Stimulated activated CD4-positive, alpha-beta T cell treated with anti-CD3 and anti-CD28 coated beads, TNF-alpha, amount 100 ng/mL, for 24 hours (primary cell): ENCODE measurements around the gene ETV1.
"Not testable (repeated sequence)": the region's sequence is repeated elsewhere in the genome, so short reads cannot be mapped to it uniquely, and the experiment has no call there.

Experiments
- DNase-seq, 3 experiments: peaks; one replicate each; pipeline ENCODE4 v3.0.0-alpha.2; 2020; ENCODE audit warnings: low read depth in 3 of 3

The ETV1 gene

GRCh38 chr7:13932131-13932530 lies 57.3 kb downstream of the ETV1 start:
- DNase-seq: no peak

- no peak for DNase-seq
These were observed 68.4 kb downstream of the ETV1 start for GRCh38 chr7:13921062-13921461.

DNA sequence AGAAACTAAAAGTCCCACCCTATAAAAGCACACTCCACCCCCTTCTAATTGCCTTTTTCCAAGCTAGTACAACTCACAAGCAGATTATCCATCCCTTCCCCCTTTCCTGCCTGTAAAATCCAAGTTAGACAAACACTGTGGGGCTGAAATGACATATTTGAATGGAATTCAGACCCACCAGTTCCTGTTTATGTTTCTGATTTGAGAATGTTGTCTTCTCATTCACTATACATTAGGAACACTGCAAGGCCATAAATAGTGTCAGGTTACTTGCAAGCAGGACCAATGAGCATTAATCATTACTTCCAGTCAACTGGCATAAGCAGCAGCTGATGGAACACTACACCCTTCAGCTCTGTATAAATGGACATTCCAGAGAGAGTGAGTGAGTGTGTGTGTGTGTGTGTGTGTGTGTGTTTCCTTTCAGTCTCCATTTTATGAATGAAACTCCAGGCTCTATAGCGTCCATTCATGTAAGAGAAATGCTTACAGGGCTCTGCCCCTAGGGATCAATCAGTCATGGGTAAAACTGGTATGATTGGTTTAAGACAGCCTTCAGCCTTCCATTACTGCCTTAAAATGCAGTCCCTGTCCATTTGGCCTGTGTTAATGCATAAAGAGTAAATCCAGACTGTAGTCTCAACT lies 69.3 kb downstream of the ETV1 start:
- DNase-seq: no peak

DNA sequence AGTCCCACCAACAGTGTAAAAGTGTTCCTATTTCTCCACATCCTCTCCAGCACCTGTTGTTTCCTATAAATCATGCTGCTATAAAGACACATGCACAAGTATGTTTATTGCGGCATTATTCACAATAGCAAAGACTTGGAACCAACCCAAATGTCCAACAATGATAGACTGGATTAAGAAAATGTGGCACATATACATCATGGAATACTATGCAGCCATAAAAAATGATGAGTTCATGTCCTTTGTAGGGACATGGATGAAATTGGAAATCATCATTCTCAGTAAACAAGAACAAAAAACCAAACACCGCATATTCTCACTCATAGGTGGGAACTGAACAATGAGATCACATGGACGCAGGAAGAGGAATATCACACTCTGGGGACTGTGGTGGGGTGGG lies 71.1 kb downstream of the ETV1 start:
- DNase-seq: not testable (repeated sequence)

DNA sequence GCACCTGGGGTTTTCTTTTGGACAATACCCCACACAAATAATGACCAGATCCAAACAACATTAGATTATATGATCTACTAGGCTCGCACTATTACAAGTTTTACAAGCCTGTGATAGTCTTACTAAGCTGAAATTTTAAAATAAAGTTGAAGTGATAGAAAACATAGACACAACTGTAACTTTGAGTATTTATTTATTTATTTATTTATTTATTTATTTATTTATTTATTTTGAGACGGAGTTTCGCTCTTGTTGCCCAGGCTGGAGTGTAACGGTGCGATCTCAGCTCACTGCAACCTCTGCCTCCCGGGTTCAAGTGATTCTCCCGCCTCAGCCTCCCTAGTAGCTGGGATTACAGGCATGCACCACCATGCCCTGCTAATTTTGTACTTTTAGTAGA lies 72.4 kb downstream of the ETV1 start:
- not testable (repeated sequence) for DNase-seq

- no peak for DNase-seq
These were observed 73.6 kb downstream of the ETV1 start for GRCh38 chr7:13915891-13916290.

DNA sequence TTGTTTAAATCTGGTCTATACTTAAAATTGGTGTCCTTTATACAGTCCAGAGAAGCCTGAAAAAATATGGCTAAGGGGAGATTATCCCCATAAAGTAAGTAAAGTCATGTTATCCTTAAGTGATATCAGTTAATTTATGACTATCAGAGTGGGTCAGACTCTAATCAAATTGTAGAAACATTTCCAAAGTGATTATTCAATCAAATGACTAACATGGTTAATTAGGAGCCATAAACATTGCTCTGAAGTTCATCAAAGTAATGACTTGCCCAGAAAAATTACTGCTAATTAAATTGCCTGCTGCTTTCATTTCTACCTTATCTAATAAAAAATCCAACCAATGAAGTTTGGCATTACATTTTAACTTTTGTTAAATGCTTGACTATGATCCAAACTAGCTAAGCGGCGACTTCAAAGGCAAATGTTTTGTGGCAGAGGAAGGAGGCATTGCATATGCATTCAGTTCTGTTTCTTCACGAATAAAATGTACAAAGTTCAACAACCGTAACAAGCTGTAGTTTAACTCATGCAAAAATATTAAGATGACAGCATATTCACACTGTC lies 76.7 kb downstream of the ETV1 start:
- DNase-seq: no peak

GRCh38 chr7:13911909-13912308 lies 77.6 kb downstream of the ETV1 start:
- DNase-seq: no peak

DNA sequence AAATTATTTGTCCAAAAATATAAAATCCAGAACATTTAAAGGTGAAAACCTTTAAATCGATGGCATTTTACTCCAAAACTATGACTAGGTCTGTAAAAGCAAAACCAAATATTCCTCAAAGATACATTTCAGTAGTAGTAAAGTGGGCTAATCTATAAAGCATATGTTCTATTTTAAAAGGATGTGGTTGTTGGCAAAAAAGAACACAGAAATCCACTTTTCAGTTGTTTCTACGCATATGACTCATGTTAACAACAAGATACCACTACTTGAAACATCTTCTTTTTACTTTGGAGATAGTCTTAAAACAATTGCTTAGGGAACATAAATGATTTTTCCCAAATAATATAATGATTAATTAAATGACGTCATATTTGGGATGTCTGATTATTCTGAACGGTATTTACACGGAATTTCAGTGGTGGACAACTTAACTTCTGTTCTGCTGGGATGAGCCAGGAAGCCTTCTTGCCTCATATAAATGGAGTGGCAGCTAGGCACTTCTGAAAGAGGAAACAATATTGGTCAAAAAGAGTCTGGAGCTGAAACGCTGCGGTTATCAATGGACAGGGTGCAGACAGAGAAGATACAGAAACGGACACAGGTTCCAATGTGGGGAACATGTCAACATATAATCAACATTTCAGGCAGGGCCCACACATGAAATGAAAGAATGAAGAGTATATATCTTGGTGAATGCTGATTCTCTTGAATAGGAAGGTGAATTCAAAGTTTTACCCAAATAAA lies 78.5 kb downstream of the ETV1 start:
- no peak for DNase-seq

DNA sequence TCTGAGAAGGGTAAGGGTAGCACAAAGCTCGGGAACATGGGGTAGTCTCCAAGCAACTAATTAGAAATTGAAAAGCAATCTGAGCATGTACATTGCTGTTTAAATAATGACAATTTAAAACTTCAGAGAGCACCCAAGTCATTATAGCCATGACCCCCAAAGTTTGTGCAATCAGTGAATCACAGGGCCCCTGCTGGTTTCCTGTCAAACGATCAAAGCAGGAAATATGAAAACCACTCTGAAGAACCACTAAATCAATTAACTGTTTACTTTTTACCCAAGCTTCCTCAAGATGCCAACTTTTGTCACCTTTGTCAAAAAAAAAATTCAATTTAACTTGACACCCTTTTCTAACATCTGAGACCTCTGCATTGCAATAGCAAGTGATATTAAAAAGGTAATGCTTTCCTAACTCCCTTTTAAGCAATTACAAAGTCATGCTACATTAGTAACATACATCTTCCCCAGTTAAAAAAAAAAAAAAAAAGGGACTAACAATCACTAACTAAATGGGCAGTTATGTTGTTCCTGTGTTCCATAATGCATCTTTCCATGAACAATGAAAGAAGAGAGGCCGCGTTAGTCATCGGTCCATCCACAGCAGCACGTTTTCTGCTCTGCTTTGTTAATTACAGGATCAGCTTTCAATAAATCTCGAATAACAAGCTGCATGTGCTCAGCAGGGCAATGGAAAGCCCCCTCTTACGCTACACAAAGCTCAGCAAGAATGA lies 80.6 kb downstream of the ETV1 start:
- no peak for DNase-seq

GRCh38 chr7:13907831-13908230 lies 81.6 kb downstream of the ETV1 start:
- no peak for DNase-seq

GRCh38 chr7:13904689-13905088 lies 84.8 kb downstream of the ETV1 start:
- no peak for DNase-seq

- no peak for DNase-seq
These were observed 85.5 kb downstream of the ETV1 start for GRCh38 chr7:13904007-13904406.

DNA sequence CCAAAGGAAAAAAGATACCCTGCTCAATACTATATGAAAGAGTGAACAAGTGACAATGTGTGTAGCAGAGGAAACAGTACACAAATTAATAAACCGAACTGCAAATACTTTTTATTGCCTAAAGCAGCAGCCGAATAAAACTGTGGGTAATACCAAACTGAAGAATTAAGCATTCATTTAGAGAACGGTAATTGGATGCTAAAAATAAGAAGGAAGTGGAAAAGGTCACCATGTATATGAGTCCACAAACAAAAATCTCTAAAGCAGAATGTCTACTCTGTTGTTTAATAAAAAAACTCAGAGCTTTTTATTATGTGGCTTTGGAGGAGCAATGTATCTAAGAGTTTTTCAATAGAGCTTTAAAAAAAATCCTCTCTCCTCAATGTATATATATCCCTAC lies 87.9 kb downstream of the ETV1 start:
- DNase-seq: no peak

DNA sequence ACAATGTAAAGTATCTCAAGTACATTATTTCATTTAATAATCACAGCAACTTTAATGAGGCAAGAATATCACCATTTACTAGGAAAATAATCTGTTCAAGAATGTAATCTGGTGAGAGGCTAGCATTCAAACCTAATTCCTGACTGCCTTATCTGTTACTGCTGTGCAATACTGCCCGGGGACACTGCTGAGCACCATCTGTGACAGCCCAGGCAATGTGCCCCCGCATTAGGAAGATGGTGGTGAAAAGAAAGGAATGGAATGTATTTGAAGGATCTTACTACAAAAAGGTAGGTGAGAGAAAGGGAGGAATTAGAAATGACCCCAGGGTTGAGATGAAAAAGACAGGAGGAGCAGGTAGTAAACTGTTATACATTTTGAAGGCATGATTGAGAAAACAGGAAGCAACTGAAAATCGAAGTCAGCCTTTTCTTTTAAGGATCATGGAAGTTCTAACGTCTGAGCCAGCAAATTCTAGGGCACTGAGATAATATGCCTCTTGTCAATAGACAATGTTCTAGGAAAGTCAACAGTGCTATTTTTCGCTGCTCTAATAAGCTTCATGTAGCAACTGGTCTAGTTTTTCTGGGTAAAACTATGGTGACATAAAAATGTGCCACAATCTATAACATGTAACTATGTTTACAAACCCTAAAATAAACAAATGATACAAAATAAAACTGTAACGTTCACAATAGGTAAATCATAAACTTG lies 90.4 kb downstream of the ETV1 start:
- DNase-seq: no peak

DNA sequence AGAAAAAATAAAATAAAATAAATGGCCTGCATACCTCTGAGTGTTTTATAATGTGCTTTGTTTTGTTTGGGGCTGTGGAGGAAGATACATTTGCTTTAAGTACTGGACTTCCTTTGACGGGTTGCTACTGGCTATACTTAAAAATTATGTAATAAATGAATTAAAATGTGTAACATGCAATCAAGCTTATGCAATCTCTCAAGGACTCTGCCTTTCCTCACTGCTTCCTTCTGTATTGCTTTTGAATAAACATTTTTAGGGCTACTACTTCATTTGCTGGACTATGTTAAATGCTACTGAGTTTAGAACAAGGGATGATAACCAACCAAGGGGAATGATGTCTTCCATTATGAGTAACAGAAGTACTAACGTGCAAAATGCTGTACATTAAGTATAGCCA lies 91.6 kb downstream of the ETV1 start:
- DNase-seq: no peak

GRCh38 chr7:13894954-13895353 lies 94.5 kb downstream of the ETV1 start:
- DNase-seq: no peak

DNA sequence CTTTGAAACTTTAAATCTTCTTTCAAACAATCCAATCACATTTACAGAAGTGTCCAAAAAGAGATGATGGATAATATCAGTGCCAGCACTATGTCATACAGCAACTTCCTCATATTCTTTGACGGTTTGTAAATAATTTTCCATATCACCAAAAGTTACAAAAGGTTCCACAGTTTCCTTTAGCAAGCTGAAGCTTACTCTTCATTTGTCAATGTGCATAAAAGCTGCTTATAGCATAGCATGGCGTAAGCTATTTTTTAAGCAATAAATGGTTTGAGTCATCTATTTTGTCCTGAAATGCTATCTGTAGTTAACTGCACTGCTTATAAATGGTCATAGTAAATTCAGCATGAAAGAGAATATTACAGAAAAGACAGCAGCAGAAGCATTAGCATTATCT lies 95.1 kb downstream of the ETV1 start:
- no peak for DNase-seq

- DNase-seq: no peak
These were observed 98.7 kb downstream of the ETV1 start for GRCh38 chr7:13890793-13891192.

- no peak for DNase-seq
These were observed 103.1 kb downstream of the ETV1 start for GRCh38 chr7:13886356-13886755.

- no peak for DNase-seq
These were observed 107.4 kb downstream of the ETV1 start for GRCh38 chr7:13882051-13882450.

DNA sequence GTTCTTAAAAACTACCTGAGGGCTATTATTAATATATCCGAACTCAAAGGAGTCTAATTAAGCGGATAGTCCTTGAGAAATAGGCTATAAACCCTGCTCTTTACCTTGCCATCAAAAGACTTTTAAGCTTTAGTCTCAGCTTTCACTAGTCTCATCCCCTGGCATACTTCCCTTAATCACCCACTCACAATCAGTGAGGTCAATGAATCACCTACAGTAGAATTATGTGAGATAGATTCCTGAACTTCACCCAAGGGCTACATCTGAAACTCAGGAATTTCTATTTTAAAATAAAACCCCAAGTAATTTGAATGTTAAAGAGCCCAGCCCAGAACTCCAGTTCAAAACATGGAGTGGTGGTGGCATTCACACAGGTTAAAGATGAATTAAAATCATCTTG lies 108.7 kb downstream of the ETV1 start:
- DNase-seq: no peak
